Measurements from ENCODE around the gene CDHR2. TPM values are rescaled to one million over a fixed set of nuclear protein-coding genes. Genes with fewer than 3 reads are reported as not detected.

The CDHR2 gene
- total and polyA plus RNA-seq, 2 donors from 2014 or later = 4.2 to 8.0 TPM

- no peak overlapping the region for H3K27ac ChIP-seq (ENCODE audit: low read depth in 2 of 2, low read length in 2 of 2)
- no peak for TF ChIP-seq CTCF (IDR thresholded peaks at IDR 0.05; ENCODE audit: borderline replicate concordance, extremely low read depth, insufficient read depth)
- H3K36me3 ChIP-seq (ENCODE audit: control insufficient read depth in 2 of 3, insufficient read depth in 3 of 3, low read length in 3 of 3) = no peaks in the 10 kb centered on the region
- peaks cover 27% of the 10 kb centered on the region for H3K27me3 ChIP-seq (ENCODE audit: control insufficient read depth, insufficient read depth, low read length)
- DNase-seq = peak in 3 of 5 donors; percentile 27 to 56 (median 32)
- no peaks in the 10 kb centered on the region for H3K9me3 ChIP-seq (ENCODE audit: control insufficient read depth in 2 of 3, insufficient read depth in 1 of 3, low read length in 3 of 3)
- no peak overlapping the region for H3K4me3 ChIP-seq (ENCODE audit: low read length in 3 of 3)
- intact Hi-C loops (cut with DNase I) = no loop called here
- no peak for FAIRE-seq
- peaks cover 0 to 7% (median 0%) of the 10 kb centered on the region in 3 donors for H3K4me1 ChIP-seq (ENCODE audit: control insufficient read depth in 2 of 3, insufficient read depth in 2 of 3, low read depth in 1 of 3, low read length in 3 of 3)
- H3K9ac ChIP-seq (ENCODE audit: low read length in 3 of 3) = no peak overlapping the region
Observed at GRCh38 chr5:176625966-176626875, 77.1 kb downstream of the CDHR2 start.

DNA sequence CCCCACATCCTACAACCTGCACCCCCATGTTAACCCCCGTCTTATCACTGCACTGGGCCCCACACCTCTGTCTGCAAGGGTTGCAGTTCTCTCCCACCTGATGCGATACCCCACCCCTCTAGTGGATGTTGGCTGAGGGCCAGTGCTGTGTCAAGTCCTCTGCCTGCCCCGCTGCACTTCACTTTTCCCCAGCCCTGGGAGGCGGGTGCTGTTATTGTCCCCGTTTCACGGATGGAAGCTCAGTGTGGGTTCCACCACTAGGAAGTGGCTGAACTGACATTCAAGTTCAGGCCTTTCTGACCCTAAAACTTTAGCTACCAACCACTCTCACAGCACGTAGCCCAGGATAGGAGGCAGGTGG, 77.7 kb downstream of the CDHR2 start:
- no peak for TF ChIP-seq CTCF (IDR thresholded peaks at IDR 0.05; ENCODE audit: borderline replicate concordance, extremely low read depth, insufficient read depth)
- no peak overlapping the region for H3K9ac ChIP-seq (ENCODE audit: low read length in 3 of 3)
- DNase-seq (peak in 1 of 5 donors; percentile 52), FAIRE-seq (no peak)
- H3K36me3 ChIP-seq (ENCODE audit: control insufficient read depth in 2 of 3, insufficient read depth in 3 of 3, low read length in 3 of 3) = no peaks in the 10 kb centered on the region
- no peak overlapping the region for H3K4me3 ChIP-seq (ENCODE audit: low read length in 3 of 3)
- peaks cover 0 to 7% (median 0%) of the 10 kb centered on the region in 3 donors for H3K4me1 ChIP-seq (ENCODE audit: control insufficient read depth in 2 of 3, insufficient read depth in 2 of 3, low read depth in 1 of 3, low read length in 3 of 3)
- H3K27me3 ChIP-seq (ENCODE audit: control insufficient read depth, insufficient read depth, low read length) = peaks cover 31% of the 10 kb centered on the region
- no peaks in the 10 kb centered on the region for H3K9me3 ChIP-seq (ENCODE audit: control insufficient read depth in 2 of 3, insufficient read depth in 1 of 3, low read length in 3 of 3)
- H3K27ac ChIP-seq (ENCODE audit: low read depth in 2 of 2, low read length in 2 of 2) = no peak overlapping the region
- intact Hi-C loops (cut with DNase I) = no loop called here

DNA sequence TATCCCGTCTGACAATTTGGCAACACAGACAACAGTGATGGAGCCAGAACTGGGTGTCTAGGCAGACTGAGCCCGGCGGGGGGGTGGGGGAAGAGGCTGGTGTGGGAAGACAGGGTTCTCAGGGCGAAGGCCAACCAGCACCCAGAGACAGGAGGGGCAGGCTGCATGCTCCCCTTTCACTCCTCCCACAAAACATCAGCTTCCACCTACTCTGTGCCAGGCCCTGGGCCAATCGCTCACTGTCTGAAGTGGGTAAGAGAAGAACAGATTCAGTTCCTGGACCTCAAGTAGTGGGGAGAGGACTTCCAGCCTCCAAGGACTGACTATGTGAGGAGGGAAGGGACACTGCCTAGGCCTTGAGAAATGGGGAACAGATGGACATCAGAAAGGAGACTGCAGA, 78.4 kb downstream of the CDHR2 start:
- DNase-seq = peak in 1 of 5 donors; percentile 58
- no peaks in the 10 kb centered on the region for H3K9me3 ChIP-seq (ENCODE audit: control insufficient read depth in 2 of 3, insufficient read depth in 1 of 3, low read length in 3 of 3)
- no peak overlapping the region for H3K4me3 ChIP-seq (ENCODE audit: low read length in 3 of 3)
- no peaks in the 10 kb centered on the region for H3K36me3 ChIP-seq (ENCODE audit: control insufficient read depth in 2 of 3, insufficient read depth in 3 of 3, low read length in 3 of 3)
- intact Hi-C loops (cut with DNase I) = no loop called here
- H3K27me3 ChIP-seq (ENCODE audit: control insufficient read depth, insufficient read depth, low read length) = peaks cover 31% of the 10 kb centered on the region
- H3K4me1 ChIP-seq (ENCODE audit: control insufficient read depth in 2 of 3, insufficient read depth in 2 of 3, low read depth in 1 of 3, low read length in 3 of 3) = peaks cover 0 to 7% (median 0%) of the 10 kb centered on the region in 3 donors
- no peak for TF ChIP-seq CTCF (IDR thresholded peaks at IDR 0.05; ENCODE audit: borderline replicate concordance, extremely low read depth, insufficient read depth)
- H3K27ac ChIP-seq (ENCODE audit: low read depth in 2 of 2, low read length in 2 of 2) = no peak overlapping the region
- FAIRE-seq = no peak
- H3K9ac ChIP-seq (ENCODE audit: low read length in 3 of 3) = no peak overlapping the region
